Transverse colon (tissue), 4 donors: ENCODE measurements around the gene CACNA1C. TPM values are rescaled to one million over a fixed set of nuclear protein-coding genes. Genes with fewer than 3 reads are reported as not detected.

Source experiments
- DNase-seq: peaks from one replicate; pipeline ENCODE4 v3.0.0-alpha.2; 2019
- H3K27ac ChIP-seq, 4 donors: fragments of 200-600 bp; sonication (generic); 2 replicates each; pipeline ENCODE4 v1.5.1; 2016 to 2018; ENCODE audit warnings: inconsistent platforms in 4 of 4
- H3K27me3 ChIP-seq: fragments of 200-600 bp; sonication (generic); 2 replicates; pipeline ENCODE4 v1.5.1; 2017; ENCODE audit warnings: inconsistent platforms
- H3K36me3 ChIP-seq, 4 donors: fragments of 200-600 bp; sonication (generic); 2 replicates each; pipeline ENCODE4 v1.5.1; 2017 to 2019; ENCODE audit warnings: inconsistent platforms in 4 of 4
- H3K4me1 ChIP-seq, 4 donors: fragments of 200-600 bp; sonication (generic); 2 replicates each; pipeline ENCODE4 v1.5.1; 2017 to 2020; ENCODE audit warnings: inconsistent platforms in 4 of 4
- H3K4me3 ChIP-seq, 4 donors: fragments of 200-600 bp; sonication (generic); 1 replicate in 1 of 4; 2 replicates in 3 of 4; pipeline versions ENCODE4 v1.5.1 to v1.6.1; 2017 to 2019; ENCODE audit warnings: inconsistent platforms in 4 of 4
- H3K9me3 ChIP-seq, 2 donors: fragments of 200-600 bp; sonication (generic); 2 replicates each; pipeline ENCODE4 v1.5.1; 2017 to 2019; ENCODE audit warnings: inconsistent platforms in 2 of 2
- EP300 ChIP-seq: sonication (generic); formaldehyde crosslinking; IDR thresholded peaks from one replicate; pipeline ENCODE4 v1.6.1; 2017; ENCODE audit warnings: antibody characterized with exemption, low read depth
- POLR2A ChIP-seq: fragments of 450-650 bp; IDR thresholded peaks from one replicate; pipeline ENCODE4 v1.6.1; 2016; ENCODE audit warnings: antibody characterized with exemption, mild to moderate bottlenecking, moderate library complexity
- POLR2AphosphoS5 ChIP-seq, 3 donors: sonication (generic); formaldehyde crosslinking; IDR thresholded peaks; one replicate each; pipeline ENCODE4 v1.6.1; 2016; ENCODE audit warnings: antibody characterized with exemption in 3 of 3
- WGBS, 2 donors: methylation state at CpG; one replicate each; pipeline ENCODE4 v1.1.5; 2018; ENCODE audit warnings: low coverage in 1 of 2; 5-methylcytosine and 5-hydroxymethylcytosine counted together
- in situ Hi-C, 4 donors: fragments of 200-750 bp; cut with MboI; loops; one replicate each; pipeline versions ENCODE4 v1.15.0 to v1.15.1; 2017; ENCODE audit warnings: low sequenced_read_pairs in 3 of 4, low pct_ligation_motif_present in 1 of 4, low pct_unique_long_range_greater_than_20kb in 1 of 4
- intact Hi-C: fragments of 100-400 bp; cut with DNase I; formaldehyde crosslinking; loops from one replicate; pipeline ENCODE4 v1.15.1; 2023; ENCODE audit warnings: low total_unique reads
- total RNA-seq, 4 donors: library from RNA; depleted of rRNA; stranded (reverse); fragments of >200 nt; gene quantifications; one replicate each; pipeline ENCODE4 v1.1.0, GENCODE V29; 2016
- TF ChIP-seq, protein P1 (sequence below), 5 experiments: fragments of 200-600 bp in 3 of 5; fragments of 450-650 bp in 2 of 5; sonication (generic) in 3 of 5; IDR thresholded peaks; 1 replicate in 2 of 5; 2 replicates in 3 of 5; pipeline ENCODE4 v1.5.1; 2016 to 2017; ENCODE audit warnings: antibody characterized with exemption in 5 of 5, inconsistent platforms in 3 of 5, mild to moderate bottlenecking in 2 of 5, moderate library complexity in 1 of 5

The CACNA1C gene
- total RNA-seq, 4 donors from 2014 or later: 18.8 to 35.2 (median 24.8) TPM

DNA sequence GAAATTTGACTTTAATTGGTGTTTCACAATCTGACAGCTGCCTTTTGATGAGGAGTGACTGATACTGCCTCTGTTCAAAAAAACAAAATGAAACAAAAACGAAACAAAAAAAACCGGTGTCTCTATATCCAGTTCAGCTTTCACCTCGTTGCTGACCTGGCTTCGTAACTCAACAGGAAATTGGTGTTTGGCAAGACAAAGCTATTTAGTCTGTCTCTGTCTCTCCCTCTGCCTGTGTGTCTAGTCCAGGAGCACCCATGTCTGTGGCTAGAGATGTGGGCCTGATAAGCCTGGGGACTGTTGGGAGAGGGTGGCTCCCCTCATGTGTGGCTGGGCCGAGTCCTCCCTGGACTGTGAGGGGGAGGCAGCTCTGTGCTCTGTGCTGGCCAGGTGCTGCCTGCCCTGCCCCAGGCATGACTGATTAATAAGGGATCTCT, 11.3 kb downstream of the CACNA1C start:
- Histone ChIP-seq H3K27ac (peak overlapping the region; percentile 51 to 81 (median 53)), H3K4me3 (no peak overlapping the region), H3K4me1 (peaks cover 0 to 22% (median 9%) of the 10 kb centered on the region in 4 donors), H3K27me3 (no peaks in the 10 kb centered on the region), H3K9me3 (no peaks in the 10 kb centered on the region), H3K36me3 (no peaks in the 10 kb centered on the region)
- DNase-seq: no peak
- no peak for TF ChIP-seq EP300
- TF ChIP-seq, protein P1, sequence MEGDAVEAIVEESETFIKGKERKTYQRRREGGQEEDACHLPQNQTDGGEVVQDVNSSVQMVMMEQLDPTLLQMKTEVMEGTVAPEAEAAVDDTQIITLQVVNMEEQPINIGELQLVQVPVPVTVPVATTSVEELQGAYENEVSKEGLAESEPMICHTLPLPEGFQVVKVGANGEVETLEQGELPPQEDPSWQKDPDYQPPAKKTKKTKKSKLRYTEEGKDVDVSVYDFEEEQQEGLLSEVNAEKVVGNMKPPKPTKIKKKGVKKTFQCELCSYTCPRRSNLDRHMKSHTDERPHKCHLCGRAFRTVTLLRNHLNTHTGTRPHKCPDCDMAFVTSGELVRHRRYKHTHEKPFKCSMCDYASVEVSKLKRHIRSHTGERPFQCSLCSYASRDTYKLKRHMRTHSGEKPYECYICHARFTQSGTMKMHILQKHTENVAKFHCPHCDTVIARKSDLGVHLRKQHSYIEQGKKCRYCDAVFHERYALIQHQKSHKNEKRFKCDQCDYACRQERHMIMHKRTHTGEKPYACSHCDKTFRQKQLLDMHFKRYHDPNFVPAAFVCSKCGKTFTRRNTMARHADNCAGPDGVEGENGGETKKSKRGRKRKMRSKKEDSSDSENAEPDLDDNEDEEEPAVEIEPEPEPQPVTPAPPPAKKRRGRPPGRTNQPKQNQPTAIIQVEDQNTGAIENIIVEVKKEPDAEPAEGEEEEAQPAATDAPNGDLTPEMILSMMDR (IDR thresholded peaks at IDR 0.05): no peak
- TF ChIP-seq POLR2A: no peak
- TF ChIP-seq POLR2AphosphoS5 (IDR thresholded peaks at IDR 0.05): no peak
- in situ Hi-C loops: loop anchor here in 3 of 4 donors (25.0 kb wide), 3 partner anchors 323 to 523 kb away; no protein-coding TSS in a partner anchor
- 0 to 14% methylated on average over 4 to 5 of the region's 5 CpGs for WGBS, 2 donors
- intact Hi-C loops: no loop called here

DNA sequence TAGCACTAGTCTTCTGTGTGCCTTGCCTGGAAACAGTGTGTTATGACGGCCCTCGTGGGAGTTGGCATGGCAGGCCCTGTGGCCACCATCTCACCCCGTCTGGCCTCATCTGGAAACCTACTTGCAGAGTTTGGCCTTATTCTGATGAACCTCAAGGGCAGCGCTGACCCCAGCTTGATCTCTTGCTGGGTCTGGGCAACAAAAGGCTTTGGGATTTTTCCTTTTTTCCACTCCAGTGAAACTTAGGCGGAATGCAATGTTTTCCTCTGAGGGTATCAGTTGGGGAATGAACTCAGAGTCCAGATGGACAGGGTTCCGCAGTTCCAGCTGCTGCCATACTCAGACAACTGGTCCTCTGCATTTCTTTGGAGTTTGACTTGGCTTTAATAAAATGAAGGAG, 15.9 kb downstream of the CACNA1C start:
- Histone ChIP-seq H3K4me1 (peaks cover 0 to 20% (median 6%) of the 10 kb centered on the region in 4 donors), H3K27ac (peak overlapping the region in 2 of 4 donors; percentile 15 to 81), H3K4me3 (no peak overlapping the region), H3K27me3 (no peaks in the 10 kb centered on the region), H3K36me3 (no peaks in the 10 kb centered on the region), H3K9me3 (peaks cover 0 to 7% of the 10 kb centered on the region in 2 donors)
- intact Hi-C loops (no loop called here), in situ Hi-C loops (loop anchor here in 3 of 4 donors (25.0 kb wide), 3 partner anchors 319 to 519 kb away; no protein-coding TSS in a partner anchor)
- WGBS, 2 donors: 73 to 81% methylated on average over 2 to 6 of the region's 6 CpGs
- TF ChIP-seq EP300 (no peak), POLR2AphosphoS5 (IDR thresholded peaks at IDR 0.05) (no peak)
- TF ChIP-seq, protein P1 (IDR thresholded peaks at IDR 0.05): no peak
- DNase-seq: no peak

DNA sequence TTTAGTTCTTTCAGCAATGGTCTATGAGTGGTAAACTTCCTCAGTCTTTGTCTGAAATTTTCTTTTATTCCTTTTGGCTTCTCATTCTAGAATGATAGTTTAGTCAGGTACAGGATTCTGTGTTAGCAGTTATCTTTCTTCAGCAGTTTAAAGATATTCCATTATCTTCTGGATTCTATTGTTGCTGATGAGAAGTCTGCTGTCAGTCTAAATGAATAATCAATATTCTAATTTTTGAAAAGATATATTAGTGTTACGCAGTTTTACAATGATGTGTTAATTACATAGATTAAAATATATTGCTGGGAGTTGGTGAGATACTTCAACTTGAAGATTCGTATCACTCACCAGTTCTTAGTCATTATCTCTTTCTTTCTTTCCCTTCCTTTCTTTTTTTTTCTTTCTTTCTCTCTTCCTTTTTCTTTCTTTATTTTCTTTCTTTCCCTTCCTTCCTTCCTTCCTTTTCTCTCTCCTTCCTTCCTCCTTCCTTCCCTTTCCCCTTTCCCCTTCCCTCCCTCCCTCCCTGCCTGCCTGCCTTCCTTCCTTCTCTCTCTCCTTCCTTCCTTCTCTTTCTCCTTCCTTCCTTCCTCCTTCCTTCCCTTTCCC, 17.8 kb downstream of the CACNA1C start:
- H3K9me3 ChIP-seq: peaks cover 0 to 7% of the 10 kb centered on the region in 2 donors
- intact Hi-C loops (loop anchor here (10.0 kb wide), 1 partner anchor 104 kb away; no protein-coding TSS in a partner anchor), in situ Hi-C loops (loop anchor here in 3 of 4 donors (25.0 kb wide), 3 partner anchors 317 to 517 kb away; no protein-coding TSS in a partner anchor)
- TF ChIP-seq POLR2A (no peak), POLR2AphosphoS5 (IDR thresholded peaks at IDR 0.05) (no peak), EP300 (no peak)
- TF ChIP-seq, protein P1 (IDR thresholded peaks at IDR 0.05): no peak
- WGBS, 2 donors: 91 to 97% methylated on average over 2 of the region's 2 CpGs
- H3K4me3 ChIP-seq: no peak overlapping the region
- no peak overlapping the region for H3K27ac ChIP-seq
- no peak for DNase-seq
- H3K36me3 ChIP-seq: no peaks in the 10 kb centered on the region
- no peaks in the 10 kb centered on the region for H3K27me3 ChIP-seq
- H3K4me1 ChIP-seq: peaks cover 0 to 13% (median 0%) of the 10 kb centered on the region in 4 donors

DNA sequence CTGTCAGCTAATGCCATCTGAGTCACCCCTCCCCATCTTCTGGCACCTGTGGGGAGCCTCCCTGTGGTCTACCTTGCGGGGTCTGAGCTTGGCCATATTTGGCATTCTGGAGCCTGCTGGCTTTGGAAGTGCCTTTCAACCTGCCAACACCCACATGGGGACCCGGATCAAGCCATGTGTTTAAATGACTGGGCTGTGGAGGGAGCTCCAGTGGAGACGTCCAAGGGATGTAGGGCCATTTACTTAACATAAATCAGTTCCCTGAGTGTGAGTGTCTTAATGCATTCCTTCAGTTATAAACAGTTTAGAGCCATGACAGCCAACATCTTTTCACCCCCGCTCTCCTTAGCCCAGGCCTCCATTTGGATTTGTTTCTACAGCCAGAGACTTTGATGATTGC, 22.0 kb downstream of the CACNA1C start:
- in situ Hi-C loops (loop anchor here in 3 of 4 donors (25.0 kb wide), 3 partner anchors 313 to 513 kb away; no protein-coding TSS in a partner anchor), intact Hi-C loops (loop anchor here (10.0 kb wide), 1 partner anchor 100 kb away; no protein-coding TSS in a partner anchor)
- no peak for DNase-seq
- no peaks in the 10 kb centered on the region for H3K36me3 ChIP-seq
- no peaks in the 10 kb centered on the region for H3K27me3 ChIP-seq
- H3K9me3 ChIP-seq: peaks cover 0 to 5% of the 10 kb centered on the region in 2 donors
- WGBS, 2 donors: 60 to 72% methylated on average over 2 to 4 of the region's 4 CpGs
- H3K4me1 ChIP-seq: peaks cover 0 to 14% (median 1%) of the 10 kb centered on the region in 4 donors
- no peak overlapping the region for H3K4me3 ChIP-seq
- TF ChIP-seq, protein P1 (IDR thresholded peaks at IDR 0.05): no peak
- TF ChIP-seq EP300: no peak
- peak in 2 of 3 donors; percentile 11 to 33 for TF ChIP-seq POLR2AphosphoS5 (IDR thresholded peaks at IDR 0.05)
- no peak for TF ChIP-seq POLR2A
- peak overlapping the region; percentile 74 to 89 (median 79) for H3K27ac ChIP-seq
